Stimulated activated CD8-positive, alpha-beta memory T cell treated with anti-CD3 and anti-CD28 coated beads, Interleukin-2, amount 100 ng/mL, for 1 hour (primary cell): ENCODE results near the gene PDCD2L.
"Not testable (repeated sequence)": the region's sequence is repeated elsewhere in the genome, so short reads cannot be mapped to it uniquely, and the experiment has no call there.

ENCODE experiments used
- DNase-seq, 2 donors: peaks; one replicate each; pipeline ENCODE4 v3.0.0-alpha.2; 2020; ENCODE audit warnings: low read depth in 2 of 2

PDCD2L gene

DNA sequence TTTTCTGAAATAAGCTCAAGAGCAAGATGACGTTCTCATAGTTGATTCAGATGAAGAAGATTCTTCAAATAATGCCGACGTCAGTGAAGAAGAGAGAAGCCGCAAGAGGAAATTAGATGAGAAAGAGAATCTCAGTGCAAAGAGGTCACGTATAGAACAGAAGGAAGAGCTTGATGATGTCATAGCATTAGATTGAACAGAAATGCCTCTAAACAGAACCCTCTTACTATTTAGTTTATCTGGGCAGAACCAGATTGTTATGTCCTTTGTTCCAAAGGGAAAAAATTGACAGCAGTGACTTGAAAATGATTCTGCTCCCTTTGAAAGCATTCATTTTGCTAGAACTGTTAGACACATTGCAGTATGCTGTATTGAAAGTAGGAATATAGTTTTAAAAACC lies 64.8 kb downstream of the PDCD2L start:
- DNase-seq: not testable (repeated sequence)

DNA sequence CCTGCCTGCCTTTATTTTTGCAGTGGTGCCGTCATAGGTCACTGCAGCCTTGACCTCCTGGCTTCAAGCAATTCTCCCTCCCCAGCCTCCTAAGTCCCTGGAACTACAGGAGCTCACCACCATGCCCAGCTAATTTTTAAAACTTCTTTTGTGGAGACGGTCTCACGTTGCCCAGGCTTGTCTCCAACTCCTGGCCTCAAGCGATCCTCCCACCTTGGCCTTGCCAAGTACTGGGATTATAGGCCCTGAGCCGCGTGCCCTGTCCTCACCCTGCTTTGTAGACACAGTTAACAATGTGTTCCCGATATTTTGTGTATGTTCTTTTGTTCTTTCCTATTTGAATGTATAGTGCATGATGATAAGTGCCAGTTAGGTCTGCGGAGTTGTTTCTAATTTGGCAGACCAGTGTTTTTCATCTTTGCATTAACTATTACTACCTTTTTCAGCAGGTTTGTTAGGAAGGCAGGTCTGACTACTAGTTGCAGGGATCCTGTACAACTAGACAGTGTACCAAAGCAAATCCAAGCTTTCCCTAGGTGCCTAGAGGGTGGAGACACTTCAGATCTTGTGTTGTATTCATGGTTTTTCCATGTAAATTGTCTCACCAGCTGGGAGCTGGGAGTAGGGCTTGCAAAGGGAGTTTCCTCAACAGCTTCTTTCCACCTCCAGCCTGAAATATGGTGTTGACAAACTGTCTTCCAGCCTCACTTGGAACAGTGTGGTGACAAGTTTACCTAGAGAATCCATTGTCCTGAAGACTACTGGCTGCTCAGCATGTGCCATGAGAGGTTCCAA lies 67.9 kb downstream of the PDCD2L start:
- DNase-seq: no peak

DNA sequence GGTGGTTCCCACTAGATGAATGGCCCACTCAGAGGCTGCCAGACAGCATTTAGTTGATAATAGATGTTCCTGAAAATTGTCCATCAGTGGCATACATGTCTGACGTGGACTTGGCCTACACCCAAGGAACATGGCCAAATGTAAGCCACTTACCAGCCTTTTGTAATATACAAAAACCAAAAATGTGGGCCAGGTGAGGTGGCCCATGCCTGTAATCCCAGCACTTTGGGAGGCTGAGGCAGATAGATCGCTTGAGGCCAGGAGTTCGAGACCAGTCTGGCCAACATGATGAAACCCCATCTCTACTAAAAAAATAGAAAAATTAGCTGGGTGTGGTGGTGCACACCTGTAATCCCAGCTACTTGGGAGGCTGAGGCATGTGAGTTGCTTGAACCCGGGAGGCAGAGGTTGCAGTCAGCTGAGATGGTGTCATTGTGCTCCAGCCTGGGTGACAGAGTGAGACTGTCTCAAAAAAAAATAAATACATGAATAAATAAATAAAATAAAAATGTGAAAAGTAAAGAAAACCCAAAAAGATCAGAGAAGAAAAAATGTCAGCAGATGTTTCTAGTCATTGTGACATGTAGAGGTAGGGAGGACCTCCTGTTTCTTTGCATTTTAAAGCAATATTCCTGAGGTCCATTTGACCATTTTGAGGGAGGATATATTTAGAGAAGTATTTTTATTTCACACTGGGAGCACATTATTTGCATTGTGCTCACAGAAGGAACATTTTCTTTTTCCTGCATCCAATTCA lies 70.2 kb downstream of the PDCD2L start:
- DNase-seq: no peak

DNA sequence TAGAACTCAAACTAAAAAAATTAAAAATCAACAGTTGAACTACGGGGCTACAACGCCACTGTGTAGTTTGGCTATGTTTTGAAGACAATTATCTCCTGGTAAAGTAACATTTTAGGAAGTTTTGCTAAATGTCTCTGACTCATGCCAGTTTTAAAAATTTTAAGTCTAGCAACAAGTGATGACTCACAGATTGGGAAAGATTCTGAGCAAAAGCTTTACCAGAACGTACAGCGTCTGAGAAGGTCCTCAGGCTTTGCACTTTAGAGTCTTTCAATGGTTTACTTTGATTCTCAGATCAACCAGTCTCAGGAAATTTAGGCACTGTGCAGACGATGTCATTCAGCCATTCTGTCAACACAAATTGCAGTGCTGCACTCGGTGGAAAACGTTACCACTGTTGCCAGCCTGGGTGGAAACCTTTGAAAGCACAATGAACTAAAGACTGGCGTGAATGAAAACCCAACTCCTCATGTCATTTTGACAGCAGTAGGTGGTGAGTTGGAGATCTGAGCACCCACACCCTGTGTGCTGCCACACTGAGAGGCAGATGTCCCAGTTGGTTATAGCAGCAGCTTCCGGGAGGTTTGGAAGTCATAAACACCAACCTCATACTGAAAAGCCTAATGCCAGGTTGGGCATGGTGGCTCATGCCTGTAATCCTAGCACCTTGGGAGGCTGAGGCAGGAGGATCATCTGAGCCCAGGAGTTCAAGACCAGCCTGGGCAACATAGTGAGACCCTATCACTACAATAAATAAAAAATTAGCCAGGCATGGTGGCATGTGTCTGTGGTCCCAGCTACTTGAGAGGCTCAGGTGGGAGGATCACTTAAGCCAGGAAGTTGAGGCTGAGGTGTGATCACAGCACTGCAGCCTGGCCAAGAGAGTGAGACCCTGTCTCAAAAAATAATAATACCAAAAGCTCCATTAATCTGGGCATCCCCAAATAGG lies 71.1 kb downstream of the PDCD2L start:
- no peak for DNase-seq
